DMS114 treated with DMSO at 0.1 percent for 48 hours (cell line): ENCODE results near the gene TMEM256.

ENCODE experiments used
- DNase-seq: peaks from one replicate; lab custom pipeline; 2025; ENCODE audit not compliant: unreplicated experiment; lab: John Stamatoyannopoulos, UW

The TMEM256 gene

GRCh38 chr17:7354262-7354843 lies 49.5 kb downstream of the TMEM256 start:
- no peak for DNase-seq
